ENCODE data around the gene ABCB10.
"Not testable (repeated sequence)": the region's sequence is repeated elsewhere in the genome, so short reads cannot be mapped to it uniquely, and the experiment has no call there.

ABCB10 gene

GRCh38 chr1:229558460-229559335 lies at the start of gene ABCB10:
Gene ABCB10, minus strand, starts transcription at chr1:229558707. Its CDS starts 55 bp downstream, at chr1:229558652.
- TF ChIP-seq ZFX (IDR thresholded peaks at IDR 0.05) (peak; percentile 94), CTCF (conservative IDR thresholded peaks at IDR 0.05) (peak; percentile 94)

GRCh38 chr1:229607370-229607769 lies 48.9 kb upstream of the ABCB10 start:
- no peak for TF ChIP-seq ZFX (IDR thresholded peaks at IDR 0.05)
- no peak overlapping the region for H3K27ac ChIP-seq

More at GRCh38 chr1:229558460-229559335, at the start of gene ABCB10:
- peak within 1 kb of the TSS; percentile 78 for H3K27ac ChIP-seq

- H3K27ac ChIP-seq: no peak overlapping the region
- TF ChIP-seq CTCF (conservative IDR thresholded peaks at IDR 0.05) (no peak), ZFX (IDR thresholded peaks at IDR 0.05) (no peak)
Observed at GRCh38 chr1:229603371-229604005, 45.0 kb upstream of the ABCB10 start.

GRCh38 chr1:229600229-229600628 lies 41.7 kb upstream of the ABCB10 start:
- TF ChIP-seq CTCF (conservative IDR thresholded peaks at IDR 0.05): no peak
- no peak for TF ChIP-seq ZFX (IDR thresholded peaks at IDR 0.05)
- no peak overlapping the region for H3K27ac ChIP-seq

- TF ChIP-seq ZFX (IDR thresholded peaks at IDR 0.05): no peak
- no peak for TF ChIP-seq CTCF (conservative IDR thresholded peaks at IDR 0.05)
- no peak overlapping the region for H3K27ac ChIP-seq
Observed at GRCh38 chr1:229599218-229599954, 40.9 kb upstream of the ABCB10 start.

GRCh38 chr1:229597877-229598276 lies 39.4 kb upstream of the ABCB10 start:
- H3K27ac ChIP-seq: no peak overlapping the region
- TF ChIP-seq ZFX (IDR thresholded peaks at IDR 0.05) (no peak), CTCF (conservative IDR thresholded peaks at IDR 0.05) (no peak)

- H3K27ac ChIP-seq: no peak overlapping the region
- TF ChIP-seq ZFX (IDR thresholded peaks at IDR 0.05) (no peak), CTCF (conservative IDR thresholded peaks at IDR 0.05) (no peak)
Observed at GRCh38 chr1:229596925-229597699, 38.6 kb upstream of the ABCB10 start.

- H3K27ac ChIP-seq: not testable (repeated sequence)
Observed at GRCh38 chr1:229595876-229596275, 37.4 kb upstream of the ABCB10 start.
